Thyroid gland (tissue), 4 donors: ENCODE measurements around the gene LMTK3. TPM values are rescaled to one million over a fixed set of nuclear protein-coding genes. Genes with fewer than 3 reads are reported as not detected.
A peak's percentile ranks its signal among the peaks of the same experiment; 100 is the strongest.

Experiments used
- DNase-seq, 2 donors: peaks; one replicate each; pipeline ENCODE4 v3.0.0-alpha.2; 2019
- H3K27ac ChIP-seq, 3 donors: fragments of 200-600 bp; sonication (generic); 1 replicate in 2 of 3; 2 replicates in 1 of 3; pipeline ENCODE4 v1.5.1; 2016 to 2019; ENCODE audit warnings: mild to moderate bottlenecking in 1 of 3, moderate library complexity in 1 of 3
- H3K27me3 ChIP-seq: fragments of 200-600 bp; sonication (generic); one replicate; pipeline ENCODE4 v1.5.1; 2019
- H3K36me3 ChIP-seq, 2 donors: fragments of 200-600 bp; sonication (generic); one replicate each; pipeline ENCODE4 v1.5.1; 2016 to 2019
- H3K4me1 ChIP-seq, 2 donors: fragments of 200-600 bp; sonication (generic); one replicate each; pipeline ENCODE4 v1.5.1; 2017 to 2019
- H3K4me3 ChIP-seq, 3 donors: fragments of 200-600 bp; sonication (generic); replicated peaks in 1 of 3; 1 replicate in 2 of 3; 2 replicates in 1 of 3; pipeline ENCODE4 v1.5.1; 2016; ENCODE audit warnings: mild to moderate bottlenecking in 1 of 3
- H3K9me3 ChIP-seq: fragments of 200-600 bp; sonication (generic); one replicate; pipeline ENCODE4 v1.5.1; 2017
- POLR2A ChIP-seq, 2 donors: fragments of 450-650 bp; IDR thresholded peaks; one replicate each; pipeline ENCODE4 v1.6.1; 2017; ENCODE audit warnings: antibody characterized with exemption in 2 of 2, mild to moderate bottlenecking in 2 of 2, moderate library complexity in 1 of 2
- WGBS, 2 donors: methylation state at CpG; one replicate each; pipeline ENCODE4 v1.1.5; 2017; 5-methylcytosine and 5-hydroxymethylcytosine counted together
- intact Hi-C: fragments of 100-400 bp; cut with DNase I; formaldehyde crosslinking; loops from one replicate; pipeline ENCODE4 v1.15.1; 2023
- total RNA-seq, 4 donors: library from RNA; depleted of rRNA; stranded (reverse); fragments of >200 nt; gene quantifications; one replicate each; pipeline ENCODE4 v1.2.3, GENCODE V29; 2016
- TF ChIP-seq, protein P1 (sequence below), 6 experiments: fragments of 200-600 bp in 3 of 6; fragments of 450-650 bp in 3 of 6; sonication (generic) in 3 of 6; IDR thresholded peaks; one replicate each; pipeline ENCODE4 v1.5.1; 2016 to 2019; ENCODE audit warnings: antibody characterized with exemption in 6 of 6, mild to moderate bottlenecking in 2 of 6, inconsistent platforms in 1 of 6, moderate library complexity in 1 of 6

LMTK3 gene
- total RNA-seq, 4 donors from 2014 or later: 3.0 to 7.1 (median 4.6) TPM

DNA sequence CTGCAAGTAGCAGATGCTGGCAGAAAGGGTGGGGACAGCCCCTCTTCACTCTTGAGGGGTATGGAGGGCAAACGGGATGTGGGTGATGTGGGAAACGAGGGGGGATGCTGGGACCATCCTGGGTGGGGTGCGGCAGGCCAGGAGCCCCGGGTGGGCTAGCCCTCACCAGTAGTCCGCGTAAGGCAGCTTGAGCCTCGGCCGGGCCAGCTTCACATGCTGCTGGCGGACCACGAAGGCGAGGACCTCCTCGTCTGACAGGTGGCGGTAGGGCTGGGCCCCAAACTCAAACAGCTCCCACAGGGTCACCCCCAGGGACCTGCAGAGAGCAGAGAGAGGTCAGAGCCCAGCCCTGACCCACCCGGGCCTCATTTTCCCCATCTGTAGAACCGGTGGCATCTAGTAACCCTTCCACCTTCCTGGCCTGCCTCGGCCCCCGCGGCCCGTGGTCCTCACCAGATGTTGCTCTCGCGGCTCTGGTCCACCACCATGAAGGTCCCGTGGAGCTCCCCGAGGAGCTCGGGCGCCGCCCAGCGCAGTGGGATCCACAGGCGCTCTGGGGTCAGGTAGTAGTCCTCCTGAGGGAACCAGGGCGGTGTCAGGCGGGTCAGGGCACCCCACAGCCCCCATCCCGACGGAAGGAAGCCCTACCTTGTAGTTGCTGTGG is 10.7 kb downstream of the LMTK3 start:
- H3K9me3 ChIP-seq: no peaks in the 10 kb centered on the region
- H3K4me3 ChIP-seq: peak overlapping the region in 1 of 3 donors; percentile 21
- peaks cover 0 to 20% of the 10 kb centered on the region in 2 donors for H3K4me1 ChIP-seq
- WGBS, 2 donors: 31 to 59% methylated on average over 8 to 16 of the region's 32 CpGs
- peak overlapping the region in 1 of 3 donors; percentile 10 for H3K27ac ChIP-seq
- H3K27me3 ChIP-seq: no peaks in the 10 kb centered on the region
- DNase-seq: no peak
- no peak for TF ChIP-seq POLR2A (IDR thresholded peaks at IDR 0.05)
- TF ChIP-seq, protein P1, sequence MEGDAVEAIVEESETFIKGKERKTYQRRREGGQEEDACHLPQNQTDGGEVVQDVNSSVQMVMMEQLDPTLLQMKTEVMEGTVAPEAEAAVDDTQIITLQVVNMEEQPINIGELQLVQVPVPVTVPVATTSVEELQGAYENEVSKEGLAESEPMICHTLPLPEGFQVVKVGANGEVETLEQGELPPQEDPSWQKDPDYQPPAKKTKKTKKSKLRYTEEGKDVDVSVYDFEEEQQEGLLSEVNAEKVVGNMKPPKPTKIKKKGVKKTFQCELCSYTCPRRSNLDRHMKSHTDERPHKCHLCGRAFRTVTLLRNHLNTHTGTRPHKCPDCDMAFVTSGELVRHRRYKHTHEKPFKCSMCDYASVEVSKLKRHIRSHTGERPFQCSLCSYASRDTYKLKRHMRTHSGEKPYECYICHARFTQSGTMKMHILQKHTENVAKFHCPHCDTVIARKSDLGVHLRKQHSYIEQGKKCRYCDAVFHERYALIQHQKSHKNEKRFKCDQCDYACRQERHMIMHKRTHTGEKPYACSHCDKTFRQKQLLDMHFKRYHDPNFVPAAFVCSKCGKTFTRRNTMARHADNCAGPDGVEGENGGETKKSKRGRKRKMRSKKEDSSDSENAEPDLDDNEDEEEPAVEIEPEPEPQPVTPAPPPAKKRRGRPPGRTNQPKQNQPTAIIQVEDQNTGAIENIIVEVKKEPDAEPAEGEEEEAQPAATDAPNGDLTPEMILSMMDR (IDR thresholded peaks at IDR 0.05): no peak
- no peaks in the 10 kb centered on the region for H3K36me3 ChIP-seq
- intact Hi-C loops: no loop called here

DNA sequence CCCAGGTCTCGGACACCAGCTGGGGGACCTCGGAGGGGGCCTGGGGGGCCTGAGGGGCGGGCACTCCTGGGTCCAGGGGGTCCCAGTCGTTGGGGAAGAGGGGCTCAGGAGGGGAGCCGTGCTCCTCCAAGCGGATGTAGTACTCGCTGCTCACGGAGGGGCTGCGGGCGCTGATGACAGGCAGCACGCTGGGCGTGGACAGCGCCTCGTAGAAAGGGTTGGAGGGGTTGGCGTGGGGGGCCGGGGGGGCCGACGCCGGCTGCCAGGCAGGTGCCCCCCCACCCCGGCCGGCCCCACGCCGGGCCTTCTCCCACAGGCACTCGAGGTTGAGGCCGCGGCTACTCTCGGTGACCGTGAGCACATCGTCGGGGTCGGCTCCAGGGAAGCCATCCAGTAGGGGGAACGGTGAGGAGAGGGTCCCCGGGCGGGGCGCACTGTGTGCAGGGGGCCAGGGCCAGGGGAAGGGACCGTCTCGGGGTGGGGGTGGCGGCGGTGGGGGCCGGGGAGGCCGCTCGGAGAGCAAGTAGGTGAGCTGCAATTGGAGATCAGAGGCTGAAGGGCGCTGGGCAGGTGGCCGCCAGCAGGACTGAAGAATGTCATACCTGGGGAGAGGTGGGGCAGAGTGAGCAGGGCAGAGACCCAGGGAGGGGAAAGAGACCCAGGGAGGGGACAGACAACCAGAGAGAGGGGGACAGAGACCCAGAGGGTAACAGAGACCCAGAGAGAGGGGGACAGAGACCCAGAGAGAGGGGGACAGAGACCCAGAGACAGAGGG is 12.1 kb downstream of the LMTK3 start:
- Histone ChIP-seq H3K9me3 (no peaks in the 10 kb centered on the region), H3K27me3 (no peaks in the 10 kb centered on the region), H3K27ac (no peak overlapping the region), H3K4me1 (peaks cover 2 to 27% of the 10 kb centered on the region in 2 donors), H3K4me3 (no peak overlapping the region), H3K36me3 (no peaks in the 10 kb centered on the region)
- intact Hi-C loops: no loop called here
- 55 to 68% methylated on average over 21 to 37 of the region's 44 CpGs for WGBS, 2 donors
- no peak for TF ChIP-seq POLR2A (IDR thresholded peaks at IDR 0.05)
- TF ChIP-seq, protein P1 (IDR thresholded peaks at IDR 0.05): no peak
- DNase-seq: no peak

DNA sequence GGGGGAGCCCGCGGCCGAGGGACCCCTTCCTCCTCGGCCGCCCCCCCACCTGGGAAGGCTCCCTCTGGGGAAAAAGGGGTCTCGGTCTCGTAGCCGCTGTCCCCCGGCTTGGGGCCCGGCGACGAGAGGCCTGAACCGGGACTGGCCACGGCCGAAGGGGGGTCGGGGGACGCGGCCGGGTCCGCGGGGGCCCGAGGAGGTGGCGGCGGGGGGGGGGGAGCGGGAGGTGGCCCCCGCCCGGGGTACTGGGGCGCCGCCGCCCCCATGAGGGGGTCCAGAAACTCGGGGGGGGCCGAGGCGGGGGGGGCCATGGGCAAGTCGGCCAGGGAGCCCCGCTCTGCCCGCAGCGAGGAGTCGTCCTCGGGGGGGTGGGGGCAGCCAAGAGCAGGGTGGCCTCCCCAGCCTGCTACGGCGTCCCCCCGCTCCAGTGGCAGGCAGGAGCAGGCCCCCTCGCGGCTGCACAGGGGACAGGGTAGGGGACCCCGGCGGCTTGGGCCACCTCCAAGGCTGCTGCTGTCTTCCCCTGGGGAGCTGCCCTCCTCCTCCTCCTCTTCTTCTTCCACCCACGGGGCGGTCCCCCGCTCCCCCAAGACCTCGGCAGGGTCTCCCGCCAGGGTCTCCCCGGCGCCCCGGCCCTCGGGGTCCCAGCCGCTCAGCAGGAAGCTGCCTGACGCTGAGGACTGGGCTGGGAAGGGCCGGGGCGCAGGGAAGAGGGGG is 12.9 kb downstream of the LMTK3 start:
- Histone ChIP-seq H3K36me3 (no peaks in the 10 kb centered on the region), H3K4me3 (no peak overlapping the region), H3K4me1 (peaks cover 3 to 31% of the 10 kb centered on the region in 2 donors), H3K27ac (no peak overlapping the region), H3K27me3 (no peaks in the 10 kb centered on the region), H3K9me3 (no peaks in the 10 kb centered on the region)
- intact Hi-C loops: no loop called here
- TF ChIP-seq, protein P1 (IDR thresholded peaks at IDR 0.05): no peak
- TF ChIP-seq POLR2A (IDR thresholded peaks at IDR 0.05): no peak
- DNase-seq: no peak
- 37 to 83% methylated on average over 6 to 17 of the region's 59 CpGs for WGBS, 2 donors

DNA sequence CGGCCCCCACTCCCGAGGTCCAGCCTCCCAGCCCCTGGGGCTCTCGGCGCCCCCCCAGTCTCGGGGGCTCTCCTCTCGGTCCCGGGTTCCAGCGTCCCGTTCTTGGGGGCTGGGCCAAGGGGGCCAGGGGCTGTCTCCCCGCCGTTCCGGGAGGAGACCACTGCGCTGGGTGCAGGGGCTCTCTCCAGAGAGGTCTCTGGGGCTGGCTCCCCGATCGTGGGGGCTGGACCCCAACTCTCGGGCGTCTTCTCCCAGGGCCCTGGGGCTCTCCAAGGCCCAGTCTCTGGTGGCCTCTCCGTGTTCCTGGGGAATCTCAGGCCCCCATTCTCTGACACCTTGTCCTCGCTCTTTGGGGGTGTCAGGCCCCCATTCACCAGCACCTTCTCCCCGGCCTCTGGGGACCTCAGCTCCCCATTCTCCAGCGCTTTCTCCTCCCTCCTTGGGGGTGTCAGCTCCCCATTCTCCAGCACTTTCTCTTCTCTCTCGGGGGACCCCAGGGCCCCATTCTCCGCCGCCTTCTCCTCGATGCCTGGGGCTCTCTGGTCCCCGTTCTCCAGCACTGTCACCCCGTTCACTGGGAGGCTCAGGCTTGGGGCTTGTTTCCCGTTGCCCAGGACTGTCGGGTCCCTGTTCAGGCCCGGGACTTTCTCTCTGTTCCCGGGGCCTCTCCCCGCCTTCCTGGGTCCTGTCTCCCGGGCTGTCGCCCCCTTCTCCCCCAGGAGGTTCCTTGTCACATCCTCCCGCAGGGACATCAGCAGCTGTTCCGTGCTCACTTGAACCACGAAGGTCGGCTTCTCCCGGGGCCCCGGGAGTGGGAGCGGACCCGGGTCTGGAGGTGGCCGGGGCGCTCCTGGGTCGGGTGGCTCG is 13.7 kb downstream of the LMTK3 start:
- H3K4me3 ChIP-seq: no peak overlapping the region
- intact Hi-C loops: no loop called here
- H3K27me3 ChIP-seq: no peaks in the 10 kb centered on the region
- H3K27ac ChIP-seq: no peak overlapping the region
- no peaks in the 10 kb centered on the region for H3K36me3 ChIP-seq
- TF ChIP-seq, protein P1 (IDR thresholded peaks at IDR 0.05): no peak
- no peak for TF ChIP-seq POLR2A (IDR thresholded peaks at IDR 0.05)
- 51 to 82% methylated on average over 22 to 38 of the region's 46 CpGs for WGBS, 2 donors
- no peaks in the 10 kb centered on the region for H3K9me3 ChIP-seq
- peaks cover 3 to 31% of the 10 kb centered on the region in 2 donors for H3K4me1 ChIP-seq
- no peak for DNase-seq
